NCI-H82 (cell line): ENCODE measurements around the gene EPS8L1.
"Not testable (repeated sequence)": the region's sequence is repeated elsewhere in the genome, so short reads cannot be mapped to it uniquely, and the experiment has no call there.

Experiments used
- DNase-seq: peaks from one replicate; lab custom pipeline; 2025; lab: John Stamatoyannopoulos, UW

The EPS8L1 gene

DNA sequence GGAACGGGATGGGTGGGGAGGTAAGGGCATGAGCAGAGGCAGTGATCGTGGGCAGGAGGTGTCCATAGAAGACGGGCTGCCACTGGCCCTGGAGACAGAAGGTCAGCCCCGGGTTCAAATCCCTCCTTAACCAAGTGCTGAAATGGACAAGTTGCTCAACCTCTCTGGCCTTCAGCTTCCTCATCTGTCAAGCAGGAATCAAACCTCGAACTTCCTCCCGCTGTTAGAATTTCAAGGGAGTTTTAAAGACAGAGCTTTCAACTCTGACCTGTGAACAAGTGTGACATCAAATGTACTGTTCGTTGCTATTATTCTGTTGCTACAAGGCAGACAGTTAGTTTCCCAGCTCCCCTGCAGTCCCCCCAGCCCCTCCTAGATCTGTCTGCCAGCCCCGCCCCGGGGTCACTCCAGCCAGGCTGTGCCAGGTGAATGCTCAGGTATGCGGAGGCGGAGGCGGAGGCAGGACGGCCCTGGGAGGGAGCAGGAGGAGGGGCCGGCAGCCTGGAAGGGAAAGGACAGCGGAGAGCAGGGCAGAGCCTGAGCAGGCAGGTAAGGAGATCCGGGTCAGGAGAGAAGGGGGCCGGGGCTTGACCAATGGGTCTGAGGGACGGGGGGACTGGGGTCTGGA is at the start of gene EPS8L1:
Gene EPS8L1, plus strand, starts transcription at position 499 of the 628 bp plus-strand sequence. CDS start 576 bp downstream, outside the sequence.
- no peak for DNase-seq

- not testable (repeated sequence) for DNase-seq
These were observed 48.6 kb upstream of the EPS8L1 start for GRCh38 chr19:55027140-55027471.

- peak; percentile 66 for DNase-seq
These were observed 48.0 kb upstream of the EPS8L1 start for GRCh38 chr19:55027472-55028337.

DNA sequence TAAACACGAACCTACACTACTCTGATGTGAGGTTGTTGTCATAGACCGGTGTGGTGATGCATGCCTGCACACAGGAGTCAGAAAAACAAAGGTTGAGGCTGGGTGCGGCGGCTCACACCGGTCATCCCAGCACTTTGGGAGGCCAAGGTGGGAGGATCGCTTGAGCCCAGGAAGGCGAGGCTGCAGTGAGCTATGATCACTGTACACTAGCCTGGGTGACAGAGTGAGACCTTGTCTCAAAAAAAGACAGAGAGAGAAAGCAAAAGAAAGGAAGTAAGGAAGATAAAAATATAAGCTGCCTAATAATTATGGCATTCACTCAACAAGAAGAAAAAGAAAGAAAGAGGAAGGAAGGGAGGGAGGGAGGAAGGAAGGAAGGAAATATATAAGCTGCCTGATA is 46.9 kb upstream of the EPS8L1 start:
- no peak for DNase-seq

DNA sequence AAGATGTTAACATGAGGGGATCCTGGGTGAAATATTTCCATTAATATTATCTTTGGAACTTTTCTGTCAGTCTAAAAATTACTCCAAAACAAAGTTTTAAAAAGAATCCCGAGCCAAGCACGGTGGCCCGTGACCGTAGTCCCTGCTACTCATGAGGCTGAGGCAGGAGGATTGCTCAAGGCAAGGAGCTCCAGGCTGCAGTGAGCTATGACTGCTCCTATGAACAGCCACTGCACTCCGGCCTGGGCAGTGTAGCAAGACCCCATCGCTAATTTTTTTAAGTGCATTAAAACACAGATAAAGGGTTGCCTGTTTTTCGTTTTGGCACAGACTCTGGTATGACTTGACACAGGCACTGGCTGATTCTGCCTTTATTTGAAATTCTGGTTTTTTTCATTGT is 44.5 kb upstream of the EPS8L1 start:
- no peak for DNase-seq

DNA sequence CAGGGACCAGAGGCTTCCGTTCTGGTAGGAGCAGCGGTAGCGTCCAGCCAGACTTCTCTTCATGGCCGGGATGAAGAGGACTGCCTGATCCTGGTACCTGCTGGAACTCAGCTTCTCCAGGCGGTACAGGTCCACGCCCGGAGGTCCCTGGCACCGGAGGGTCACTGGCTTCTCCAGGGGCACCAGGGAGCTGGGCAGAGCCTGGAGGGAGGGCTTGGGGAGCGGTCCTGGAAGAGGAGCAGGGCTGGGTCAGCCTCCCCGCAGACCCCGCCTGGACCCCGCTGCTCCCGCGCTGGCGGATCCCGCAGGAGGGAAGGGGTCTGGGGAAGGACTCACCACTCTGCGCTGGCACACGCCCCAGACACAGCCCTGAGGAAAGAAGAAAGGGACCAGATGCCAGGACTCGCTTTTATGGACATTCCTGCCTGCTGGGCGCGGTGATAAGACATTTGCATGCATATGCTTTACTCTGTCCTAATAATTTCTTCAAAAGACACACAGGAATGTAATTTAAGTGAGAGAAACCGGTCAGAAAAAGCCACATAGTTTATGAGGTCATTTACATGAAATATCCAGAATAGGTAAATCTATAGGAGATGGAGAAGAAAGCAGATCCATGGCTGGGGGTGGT is 43.4 kb upstream of the EPS8L1 start:
- no peak for DNase-seq

DNA sequence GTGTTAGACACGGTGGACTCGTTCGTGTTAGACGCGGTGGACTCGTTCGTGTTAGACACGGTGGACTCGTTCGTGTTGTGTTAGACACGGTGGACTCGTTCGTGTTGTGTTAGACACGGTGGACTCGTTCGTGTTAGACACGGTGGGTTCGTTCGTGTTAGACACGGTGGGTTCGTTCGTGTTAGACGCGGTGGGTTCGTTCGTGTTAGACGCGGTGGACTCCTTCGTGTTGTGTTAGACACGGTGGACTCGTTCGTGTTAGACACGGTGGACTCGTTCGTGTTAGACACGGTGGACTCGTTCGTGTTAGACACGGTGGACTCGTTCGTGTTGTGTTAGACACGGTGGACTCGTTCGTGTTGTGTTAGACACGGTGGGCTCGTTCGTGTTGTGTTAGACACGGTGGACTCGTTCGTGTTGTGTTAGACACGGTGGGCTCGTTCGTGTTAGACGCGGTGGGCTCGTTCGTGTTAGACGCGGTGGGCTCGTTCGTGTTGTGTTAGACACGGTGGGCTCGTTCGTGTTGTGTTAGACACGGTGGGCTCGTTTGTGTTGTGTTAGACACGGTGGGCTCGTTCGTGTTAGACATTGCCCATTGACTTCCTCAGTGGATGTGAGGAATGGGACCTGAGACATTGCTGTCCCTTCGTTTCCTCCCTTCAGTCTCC is 42.6 kb upstream of the EPS8L1 start:
- not testable (repeated sequence) for DNase-seq

GRCh38 chr19:55034751-55035150 is 40.9 kb upstream of the EPS8L1 start:
- DNase-seq: no peak

DNA sequence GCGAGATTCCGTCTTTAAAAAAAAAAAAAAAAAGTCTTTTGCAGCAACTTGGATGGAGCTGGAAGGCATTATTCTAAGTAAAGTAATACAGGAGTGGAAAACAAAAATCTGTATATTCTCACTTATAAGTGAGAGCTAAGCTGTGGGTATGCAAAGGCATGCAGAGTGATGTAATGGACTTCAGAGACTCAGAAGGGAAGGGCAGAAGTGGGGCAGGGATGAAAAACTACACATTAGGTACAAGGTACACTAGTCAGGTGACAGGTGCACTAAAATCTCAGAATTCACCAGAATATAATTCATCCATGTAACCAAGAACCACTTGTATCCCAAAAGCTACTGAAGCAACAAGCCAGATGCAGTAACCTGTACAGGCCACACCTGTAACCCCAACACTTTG is 39.6 kb upstream of the EPS8L1 start:
- DNase-seq: no peak

GRCh38 chr19:55037603-55038002 is 38.1 kb upstream of the EPS8L1 start:
- DNase-seq: not testable (repeated sequence)

DNA sequence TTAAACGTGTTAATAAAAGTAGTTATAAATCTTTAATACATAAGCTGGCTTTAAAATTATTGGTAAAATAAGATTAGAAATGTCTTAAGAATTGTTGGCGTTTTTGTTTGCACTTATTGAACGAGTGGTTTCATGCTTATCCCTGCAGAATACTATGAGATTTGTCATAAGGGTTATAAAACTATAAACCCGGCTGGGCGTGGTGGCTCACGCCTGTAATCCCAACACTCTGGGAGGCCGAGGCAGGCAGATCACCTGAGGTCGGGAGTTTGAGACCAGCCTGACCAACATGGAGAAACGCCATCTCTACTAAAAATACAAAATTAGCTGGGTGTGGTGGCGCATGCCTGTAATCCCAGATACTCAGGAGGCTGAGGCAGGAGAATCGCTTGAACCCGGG is 35.0 kb upstream of the EPS8L1 start:
- not testable (repeated sequence) for DNase-seq

- DNase-seq: no peak
These were observed 34.4 kb upstream of the EPS8L1 start for GRCh38 chr19:55041244-55041626.

DNA sequence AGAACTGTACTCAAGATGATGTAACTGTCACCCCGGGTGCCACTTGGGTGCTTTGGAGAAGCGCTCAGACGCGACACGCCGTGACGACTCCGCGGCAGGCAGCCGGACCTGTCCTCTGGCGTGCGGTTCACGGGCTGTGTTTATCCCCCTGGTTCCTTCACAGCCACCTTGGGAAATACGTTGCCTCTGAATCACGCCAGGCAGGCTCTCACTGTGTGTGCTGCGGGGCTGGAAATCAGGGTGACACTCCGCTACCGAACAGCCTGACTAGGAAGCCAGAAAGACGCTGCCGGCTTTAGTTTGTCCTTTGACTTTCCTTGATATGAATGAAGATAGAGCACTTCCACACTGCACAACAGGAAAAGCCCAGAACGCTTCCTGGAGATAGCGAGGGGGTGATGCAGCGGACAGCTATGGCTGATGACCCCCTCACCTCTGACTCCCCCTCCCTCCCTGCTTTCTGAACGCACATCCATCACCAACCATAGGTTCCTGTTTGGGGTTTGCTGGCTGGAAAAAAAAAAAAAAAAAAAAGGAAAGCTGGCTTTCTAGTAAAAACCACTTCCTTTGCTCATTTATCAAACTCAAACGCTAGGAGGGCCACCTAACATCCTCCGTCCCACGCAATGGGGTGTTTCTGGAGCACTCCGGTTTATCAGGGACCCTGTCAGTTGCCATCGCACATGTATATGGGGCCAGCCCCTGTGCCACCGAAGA is 33.9 kb upstream of the EPS8L1 start:
- DNase-seq: no peak

GRCh38 chr19:55042344-55042678 is 33.4 kb upstream of the EPS8L1 start:
- DNase-seq: no peak

- DNase-seq: no peak
These were observed 33.0 kb upstream of the EPS8L1 start for GRCh38 chr19:55042688-55043087.

DNA sequence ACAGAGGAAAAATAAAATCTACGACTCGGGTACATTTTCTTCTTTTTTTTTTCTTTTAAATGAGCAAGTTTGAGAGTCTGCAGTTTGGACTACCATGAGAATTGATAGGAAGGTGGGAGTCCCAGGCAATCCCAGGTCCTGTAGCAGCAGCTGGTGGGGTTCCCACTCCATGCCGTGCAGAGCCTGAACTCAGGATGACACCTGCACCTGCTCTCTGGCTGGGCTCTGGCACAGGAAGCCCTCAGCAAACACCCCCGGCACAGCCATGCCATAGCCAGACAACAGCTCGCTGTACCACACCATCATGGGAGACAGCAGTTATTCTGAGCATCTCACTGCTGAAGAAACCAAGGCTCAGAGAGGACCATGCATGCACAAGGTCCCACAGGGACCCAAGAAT is 31.4 kb upstream of the EPS8L1 start:
- no peak for DNase-seq

- DNase-seq: no peak
These were observed 30.6 kb upstream of the EPS8L1 start for GRCh38 chr19:55044771-55045716.

- DNase-seq: no peak
These were observed 28.6 kb upstream of the EPS8L1 start for GRCh38 chr19:55046975-55047622.

GRCh38 chr19:55047951-55048350 is 27.7 kb upstream of the EPS8L1 start:
- no peak for DNase-seq

DNA sequence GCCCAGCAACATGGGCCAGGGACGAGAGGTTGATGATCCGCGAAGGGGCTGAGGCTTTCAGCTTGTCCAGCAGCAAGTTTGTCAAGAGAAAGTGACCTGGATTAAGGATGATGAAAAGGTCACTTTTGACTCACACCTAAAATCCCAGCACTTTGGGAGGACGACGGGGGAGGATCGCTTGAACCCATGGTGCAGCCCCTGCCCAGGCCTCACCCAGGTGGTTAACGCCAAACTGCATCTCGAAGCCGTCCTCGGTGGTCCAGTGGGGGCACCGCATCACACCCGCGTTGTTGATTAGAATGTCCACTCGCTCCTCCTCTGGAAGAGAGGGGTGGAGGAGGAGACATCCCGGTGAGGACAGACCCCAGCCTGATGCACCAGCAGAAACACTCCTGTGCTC is 27.2 kb upstream of the EPS8L1 start:
- no peak for DNase-seq
